GM19468 (cell line): Measurements from ENCODE around the gene SNX24.
"Not testable (repeated sequence)": the region's sequence is repeated elsewhere in the genome, so short reads cannot be mapped to it uniquely, and the experiment has no call there.

ENCODE experiments used
- ATAC-seq: cut with Tn5 transposase; IDR thresholded peaks from one replicate; pipeline ENCODE4 v1.9.1; 2021; ENCODE audit warnings: mild to moderate bottlenecking, moderate library complexity, moderate number of reproducible peaks; ENCODE audit not compliant: unreplicated experiment; ENCODE audit errors: extremely low read depth

The SNX24 gene

GRCh38 chr5:122957457-122957856 lies 112.0 kb downstream of the SNX24 start:
- no peak for ATAC-seq

GRCh38 chr5:122959740-122960445 lies 114.5 kb downstream of the SNX24 start:
- ATAC-seq = no peak

- ATAC-seq = no peak
These were observed 117.9 kb downstream of the SNX24 start for GRCh38 chr5:122963305-122963704.

- ATAC-seq = no peak
These were observed 119.7 kb downstream of the SNX24 start for GRCh38 chr5:122965111-122965510.

GRCh38 chr5:122967085-122967484 lies 121.7 kb downstream of the SNX24 start:
- ATAC-seq = no peak

GRCh38 chr5:122967625-122968024 lies 122.2 kb downstream of the SNX24 start:
- peak; percentile 94 for ATAC-seq

- ATAC-seq = not testable (repeated sequence)
These were observed 122.6 kb downstream of the SNX24 start for GRCh38 chr5:122968056-122968455.

- no peak for ATAC-seq
These were observed 125.9 kb downstream of the SNX24 start for GRCh38 chr5:122971333-122971732.

- no peak for ATAC-seq
These were observed 127.5 kb downstream of the SNX24 start for GRCh38 chr5:122972877-122973276.

GRCh38 chr5:122973759-122974158 lies 128.3 kb downstream of the SNX24 start:
- not testable (repeated sequence) for ATAC-seq

GRCh38 chr5:122974251-122974650 lies 128.8 kb downstream of the SNX24 start:
- not testable (repeated sequence) for ATAC-seq

- ATAC-seq = no peak
These were observed 131.9 kb downstream of the SNX24 start for GRCh38 chr5:122977319-122977718.

GRCh38 chr5:122978068-122978467 lies 132.7 kb downstream of the SNX24 start:
- ATAC-seq = no peak

GRCh38 chr5:122978644-122979297 lies 133.4 kb downstream of the SNX24 start:
- no peak for ATAC-seq

- ATAC-seq = no peak
These were observed 136.4 kb downstream of the SNX24 start for GRCh38 chr5:122981846-122982245.

- no peak for ATAC-seq
These were observed 137.0 kb downstream of the SNX24 start for GRCh38 chr5:122982376-122982775.

- no peak for ATAC-seq
These were observed 139.0 kb downstream of the SNX24 start for GRCh38 chr5:122984425-122984824.

- ATAC-seq = no peak
These were observed 139.7 kb downstream of the SNX24 start for GRCh38 chr5:122985006-122985700.

- ATAC-seq = peak; percentile 87
These were observed 140.7 kb downstream of the SNX24 start for GRCh38 chr5:122985954-122986721.

- ATAC-seq = no peak
These were observed 150.7 kb downstream of the SNX24 start for GRCh38 chr5:122996091-122996490.
